Measurements from ENCODE around the gene CUX1.

DNA sequence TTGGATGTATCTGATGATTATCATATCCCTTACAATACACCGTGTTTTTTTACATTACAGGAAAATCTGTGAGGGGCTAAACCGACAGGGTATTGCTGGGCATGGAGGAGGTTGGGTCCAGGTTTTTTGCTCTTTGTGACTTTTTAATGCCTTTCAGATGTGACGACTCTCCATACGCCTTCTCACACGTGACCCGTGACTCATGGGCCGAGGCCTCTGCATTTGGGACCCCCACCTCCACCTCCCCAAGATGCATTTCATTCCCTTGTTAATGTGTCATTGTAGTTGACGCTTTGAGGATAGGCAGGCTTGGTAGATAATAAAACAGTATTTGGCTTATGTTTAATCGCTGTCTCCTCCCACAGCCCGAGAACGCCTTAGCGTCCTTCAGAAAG lies 95.3 kb downstream of the CUX1 start:
- TF ChIP-seq CTCF (IDR thresholded peaks at IDR 0.05): no peak
- TF ChIP-seq POLR2A (IDR thresholded peaks at IDR 0.05): no peak

Measured in esophagus squamous epithelium (tissue), 4 donors.